ENCODE data around the gene CADM1.

CADM1 gene

GRCh38 chr11:115459563-115459962 is 44.7 kb downstream of the CADM1 start:
- no peak for DNase-seq
- TF ChIP-seq GATA1 (IDR thresholded peaks at IDR 0.05; ENCODE audit: low read depth, low read length) (no peak), POLR2A (IDR thresholded peaks at IDR 0.05; ENCODE audit: low read length) (no peak)

- no peak for TF ChIP-seq GATA1 (IDR thresholded peaks at IDR 0.05; ENCODE audit: low read depth, low read length)
- no peak for TF ChIP-seq POLR2A (IDR thresholded peaks at IDR 0.05; ENCODE audit: low read length)
- DNase-seq = no peak
Measured at GRCh38 chr11:115458877-115459276, 45.3 kb downstream of the CADM1 start.

- DNase-seq = no peak
- TF ChIP-seq POLR2A (IDR thresholded peaks at IDR 0.05; ENCODE audit: low read length) (no peak), GATA1 (IDR thresholded peaks at IDR 0.05; ENCODE audit: low read depth, low read length) (no peak)
Measured at GRCh38 chr11:115456019-115456418, 48.2 kb downstream of the CADM1 start.

- no peak for DNase-seq
- no peak for TF ChIP-seq GATA1 (IDR thresholded peaks at IDR 0.05; ENCODE audit: low read depth, low read length)
- TF ChIP-seq POLR2A (IDR thresholded peaks at IDR 0.05; ENCODE audit: low read length) = no peak
Measured at GRCh38 chr11:115455613-115456012, 48.6 kb downstream of the CADM1 start.

GRCh38 chr11:115454525-115454924 is 49.7 kb downstream of the CADM1 start:
- TF ChIP-seq GATA1 (IDR thresholded peaks at IDR 0.05; ENCODE audit: low read depth, low read length) (no peak), POLR2A (IDR thresholded peaks at IDR 0.05; ENCODE audit: low read length) (no peak)
- DNase-seq = no peak

- DNase-seq = no peak
- TF ChIP-seq GATA1 (IDR thresholded peaks at IDR 0.05; ENCODE audit: low read depth, low read length) = no peak
- no peak for TF ChIP-seq POLR2A (IDR thresholded peaks at IDR 0.05; ENCODE audit: low read length)
Measured at GRCh38 chr11:115453693-115454490, 50.3 kb downstream of the CADM1 start.

GRCh38 chr11:115452241-115452640 is 52.0 kb downstream of the CADM1 start:
- no peak for DNase-seq
- no peak for TF ChIP-seq POLR2A (IDR thresholded peaks at IDR 0.05; ENCODE audit: low read length)
- no peak for TF ChIP-seq GATA1 (IDR thresholded peaks at IDR 0.05; ENCODE audit: low read depth, low read length)

- TF ChIP-seq POLR2A (IDR thresholded peaks at IDR 0.05; ENCODE audit: low read length) = no peak
- TF ChIP-seq GATA1 (IDR thresholded peaks at IDR 0.05; ENCODE audit: low read depth, low read length) = no peak
- no peak for DNase-seq
Measured at GRCh38 chr11:115450519-115450918, 53.7 kb downstream of the CADM1 start.

- DNase-seq = no peak
- TF ChIP-seq GATA1 (IDR thresholded peaks at IDR 0.05; ENCODE audit: low read depth, low read length) = no peak
- no peak for TF ChIP-seq POLR2A (IDR thresholded peaks at IDR 0.05; ENCODE audit: low read length)
Measured at GRCh38 chr11:115447273-115447864, 56.8 kb downstream of the CADM1 start.

- no peak for DNase-seq
- TF ChIP-seq POLR2A (IDR thresholded peaks at IDR 0.05; ENCODE audit: low read length) = no peak
- no peak for TF ChIP-seq GATA1 (IDR thresholded peaks at IDR 0.05; ENCODE audit: low read depth, low read length)
Measured at GRCh38 chr11:115446214-115446613, 58.0 kb downstream of the CADM1 start.

- no peak for TF ChIP-seq POLR2A (IDR thresholded peaks at IDR 0.05; ENCODE audit: low read length)
- TF ChIP-seq GATA1 (IDR thresholded peaks at IDR 0.05; ENCODE audit: low read depth, low read length) = no peak
- DNase-seq = no peak
Measured at GRCh38 chr11:115444542-115444941, 59.7 kb downstream of the CADM1 start.

GRCh38 chr11:115439969-115440540 is 64.2 kb downstream of the CADM1 start:
- no peak for TF ChIP-seq POLR2A (IDR thresholded peaks at IDR 0.05; ENCODE audit: low read length)
- no peak for TF ChIP-seq GATA1 (IDR thresholded peaks at IDR 0.05; ENCODE audit: low read depth, low read length)
- DNase-seq = no peak

GRCh38 chr11:115439385-115439784 is 64.8 kb downstream of the CADM1 start:
- DNase-seq = no peak
- TF ChIP-seq POLR2A (IDR thresholded peaks at IDR 0.05; ENCODE audit: low read length) (no peak), GATA1 (IDR thresholded peaks at IDR 0.05; ENCODE audit: low read depth, low read length) (no peak)

- DNase-seq = no peak
- TF ChIP-seq GATA1 (IDR thresholded peaks at IDR 0.05; ENCODE audit: low read depth, low read length) (no peak), POLR2A (IDR thresholded peaks at IDR 0.05; ENCODE audit: low read length) (no peak)
Measured at GRCh38 chr11:115437902-115438575, 66.2 kb downstream of the CADM1 start.
